ENCODE results near the gene DNAH12. TPM values are rescaled to one million over a fixed set of nuclear protein-coding genes. Genes with fewer than 3 reads are reported as not detected.
A peak's percentile ranks its signal among the peaks of the same experiment; 100 is the strongest.

Gene DNAH12
- total and polyA plus RNA-seq, 2 of the 13 experiments (the other 11 are each of a cell fraction or from before 2014, with no cell fraction given), result 0.11 TPM

- ChIA-PET POLR2A (interaction anchor here (1.2 to 1.8 kb wide), 2 partner anchors 158 to 200 kb away, joined by 8 to 11 read pairs; partner anchors contain the start of genes ARF4 and PDE12), CTCF (ENCODE audit: low intra/inter-chr PET ratio, low total read pairs) (interaction anchor here (1.2 to 1.8 kb wide), 2 partner anchors 37 to 54 kb away, joined by 3 to 8 read pairs; no protein-coding TSS in a partner anchor)
- H3K79me2 ChIP-seq (ENCODE audit: insufficient read depth, low read length), result no peaks in the 10 kb centered on the region
- peak overlapping the region; percentile 90 for H3K4me2 ChIP-seq (ENCODE audit: low read depth, low read length)
- WGBS (ENCODE audit: low lambda C conversion rate), result 3% methylated on average over 3 of the region's 3 CpGs
- H3K36me3 ChIP-seq (replicated peaks in 1 of 2; ENCODE audit: control insufficient read depth in 1 of 2, insufficient read depth in 2 of 2, low read length in 2 of 2), result no peaks in the 10 kb centered on the region
- no peak overlapping the region for H3K27ac ChIP-seq (ENCODE audit: extremely low read length, insufficient read depth, low read length)
- FAIRE-seq, result no peak
- BruUV-seq (replicated peaks), result no TSS peak
- H4K20me1 ChIP-seq (ENCODE audit: insufficient read depth, low read length), result no peaks in the 10 kb centered on the region
- no peaks in the 10 kb centered on the region for H3K27me3 ChIP-seq (ENCODE audit: control insufficient read depth in 1 of 2, insufficient read depth in 2 of 2, low read length in 2 of 2)
- in situ Hi-C loops (cut with HindIII; ENCODE audit: extremely low pct_ligation_motif_present, low pct_unique_long_range_greater_than_20kb), result loop anchor here (10.0 to 25.0 kb wide), 2 partner anchors 157 to 465 kb away; partner anchors contain the start of gene PDE12
- H3K4me3 ChIP-seq (replicated peaks in 1 of 3; ENCODE audit: insufficient read depth in 1 of 3, low read depth in 2 of 3, low read length in 3 of 3), result peak overlapping the region in 2 of 3 experiments; percentile 39 to 61; a peak in 3 of 6 replicates
- DNase-seq (ENCODE audit: low spot score), result peak; percentile 60
- intact Hi-C loops (cut with micrococcal nuclease; ENCODE audit: unreplicated experiment), result loop anchor here (1.0 to 2.0 kb wide), 3 partner anchors 37 to 185 kb away; partner anchors contain the start of gene PDE12
- peaks cover under 1% of the 10 kb centered on the region; the same call in 1 of the 2 replicates for H3K4me1 ChIP-seq (ENCODE audit: insufficient read depth, low read length)
- H3K9ac ChIP-seq (ENCODE audit: insufficient read depth, low read depth, low read length), result peak overlapping the region; percentile 60
- peak; percentile 99 for ATAC-seq
- peak overlapping the region; percentile 97 for H2AFZ ChIP-seq (ENCODE audit: low read length)
- no peaks in the 10 kb centered on the region for H3K9me3 ChIP-seq (ENCODE audit: low read length)
- no peak for TF ChIP-seq RBM39 (IDR thresholded peaks at IDR 0.05; ENCODE audit: low read depth, low read length, poor library complexity, severe bottlenecking)
- no peak for TF ChIP-seq POLR2G (IDR thresholded peaks at IDR 0.05; ENCODE audit: low read depth, low read length)
- no peak for TF ChIP-seq TERF1 (CRISPR knock-in tag; IDR thresholded peaks at IDR 0.05)
- no peak for TF ChIP-seq RFXANK (CRISPR knock-in tag; IDR thresholded peaks at IDR 0.05)
- no peak for TF ChIP-seq ZNF24 (IDR thresholded peaks at IDR 0.05)
- no peak for TF ChIP-seq TMF1 (CRISPR knock-in tag; IDR thresholded peaks at IDR 0.05; ENCODE audit: low read depth)
- TF ChIP-seq ZNF563 (CRISPR knock-in tag; IDR thresholded peaks at IDR 0.05), result no peak
- TF ChIP-seq, protein P1, sequence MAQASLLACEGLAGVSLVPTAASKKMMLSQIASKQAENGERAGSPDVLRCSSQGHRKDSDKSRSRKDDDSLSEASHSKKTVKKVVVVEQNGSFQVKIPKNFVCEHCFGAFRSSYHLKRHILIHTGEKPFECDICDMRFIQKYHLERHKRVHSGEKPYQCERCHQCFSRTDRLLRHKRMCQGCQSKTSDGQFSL (CRISPR knock-in tag; IDR thresholded peaks at IDR 0.05), result no peak
- no peak for TF ChIP-seq ERF (CRISPR knock-in tag; IDR thresholded peaks at IDR 0.05)
- TF ChIP-seq, protein P2, sequence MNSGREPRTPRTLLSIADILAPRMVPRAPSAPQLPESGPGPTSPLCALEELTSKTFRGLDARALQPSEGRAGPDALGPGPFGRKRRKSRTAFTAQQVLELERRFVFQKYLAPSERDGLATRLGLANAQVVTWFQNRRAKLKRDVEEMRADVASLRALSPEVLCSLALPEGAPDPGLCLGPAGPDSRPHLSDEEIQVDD (CRISPR knock-in tag; IDR thresholded peaks at IDR 0.05; ENCODE audit: borderline replicate concordance), result no peak
- TF ChIP-seq, protein P3, sequence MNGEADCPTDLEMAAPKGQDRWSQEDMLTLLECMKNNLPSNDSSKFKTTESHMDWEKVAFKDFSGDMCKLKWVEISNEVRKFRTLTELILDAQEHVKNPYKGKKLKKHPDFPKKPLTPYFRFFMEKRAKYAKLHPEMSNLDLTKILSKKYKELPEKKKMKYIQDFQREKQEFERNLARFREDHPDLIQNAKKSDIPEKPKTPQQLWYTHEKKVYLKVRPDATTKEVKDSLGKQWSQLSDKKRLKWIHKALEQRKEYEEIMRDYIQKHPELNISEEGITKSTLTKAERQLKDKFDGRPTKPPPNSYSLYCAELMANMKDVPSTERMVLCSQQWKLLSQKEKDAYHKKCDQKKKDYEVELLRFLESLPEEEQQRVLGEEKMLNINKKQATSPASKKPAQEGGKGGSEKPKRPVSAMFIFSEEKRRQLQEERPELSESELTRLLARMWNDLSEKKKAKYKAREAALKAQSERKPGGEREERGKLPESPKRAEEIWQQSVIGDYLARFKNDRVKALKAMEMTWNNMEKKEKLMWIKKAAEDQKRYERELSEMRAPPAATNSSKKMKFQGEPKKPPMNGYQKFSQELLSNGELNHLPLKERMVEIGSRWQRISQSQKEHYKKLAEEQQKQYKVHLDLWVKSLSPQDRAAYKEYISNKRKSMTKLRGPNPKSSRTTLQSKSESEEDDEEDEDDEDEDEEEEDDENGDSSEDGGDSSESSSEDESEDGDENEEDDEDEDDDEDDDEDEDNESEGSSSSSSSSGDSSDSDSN (CRISPR knock-in tag; IDR thresholded peaks at IDR 0.05), result no peak
- TF ChIP-seq ZBTB14 (CRISPR knock-in tag; IDR thresholded peaks at IDR 0.05), result no peak
- TF ChIP-seq BORCS8-MEF2B (CRISPR knock-in tag; IDR thresholded peaks at IDR 0.05), result no peak
- TF ChIP-seq ZNF451 (CRISPR knock-in tag; IDR thresholded peaks at IDR 0.05), result no peak
- 0 out of 2 replicates have a peak, but pooled peaks have one; percentile 30 for TF ChIP-seq ZMYM4 (CRISPR knock-in tag; IDR thresholded peaks at IDR 0.05)
- no peak for TF ChIP-seq U2AF1 (optimal IDR thresholded peaks at IDR 0.05; ENCODE audit: low read depth, low read length)
- no peak for TF ChIP-seq TOE1 (CRISPR knock-in tag; IDR thresholded peaks at IDR 0.05)
- no peak for TF ChIP-seq SP140L (CRISPR knock-in tag; IDR thresholded peaks at IDR 0.05; ENCODE audit: borderline replicate concordance)
- 0 out of 2 replicates have a peak, but pooled peaks have one; percentile 14 for TF ChIP-seq ZNF12 (CRISPR knock-in tag; IDR thresholded peaks at IDR 0.05)
Observed at GRCh38 chr3:57397175-57398026, 146.7 kb downstream of the DNAH12 start.

Data from HepG2 (cell line).